Activated CD8-positive, alpha-beta memory T cell treated with anti-CD3 and anti-CD28 coated beads for 1 hour (primary cell): ENCODE measurements around the gene TMEM215.

Experiments
- DNase-seq, 2 donors: peaks; one replicate each; pipeline ENCODE4 v3.0.0-alpha.2; 2020; ENCODE audit warnings: low read depth in 1 of 2; ENCODE audit errors: extremely low read depth in 1 of 2

TMEM215 gene

GRCh38 chr9:32832346-32832745, 49.0 kb downstream of the TMEM215 start:
- DNase-seq = no peak
